Erythroblast (primary cell): Measurements from ENCODE around the gene PIWIL4.

Source experiments
- GATA1 ChIP-seq: IDR thresholded peaks from 2 replicates; pipeline ENCODE4 v1.6.1; 2011; ENCODE audit warnings: low read depth, mild to moderate bottlenecking, control low read depth, low read length, moderate library complexity
- POLR2A ChIP-seq: IDR thresholded peaks from 2 replicates; pipeline ENCODE4 v1.6.1; 2011; ENCODE audit warnings: mild to moderate bottlenecking, low read length

- no peak for TF ChIP-seq POLR2A
- TF ChIP-seq GATA1 = no peak
Measured at GRCh38 chr11:94549146-94549545, 18.0 kb upstream of the PIWIL4 start.
